ENCODE results near the gene PDIA5. TPM values are rescaled to one million over a fixed set of nuclear protein-coding genes. Genes with fewer than 3 reads are reported as not detected.
A peak's percentile ranks its signal among the peaks of the same experiment; 100 is the strongest.
"Not testable (repeated sequence)": the region's sequence is repeated elsewhere in the genome, so short reads cannot be mapped to it uniquely, and the experiment has no call there.

The PDIA5 gene
- total RNA-seq, 1 donor from 2014 or later, result 33.6 TPM

DNA sequence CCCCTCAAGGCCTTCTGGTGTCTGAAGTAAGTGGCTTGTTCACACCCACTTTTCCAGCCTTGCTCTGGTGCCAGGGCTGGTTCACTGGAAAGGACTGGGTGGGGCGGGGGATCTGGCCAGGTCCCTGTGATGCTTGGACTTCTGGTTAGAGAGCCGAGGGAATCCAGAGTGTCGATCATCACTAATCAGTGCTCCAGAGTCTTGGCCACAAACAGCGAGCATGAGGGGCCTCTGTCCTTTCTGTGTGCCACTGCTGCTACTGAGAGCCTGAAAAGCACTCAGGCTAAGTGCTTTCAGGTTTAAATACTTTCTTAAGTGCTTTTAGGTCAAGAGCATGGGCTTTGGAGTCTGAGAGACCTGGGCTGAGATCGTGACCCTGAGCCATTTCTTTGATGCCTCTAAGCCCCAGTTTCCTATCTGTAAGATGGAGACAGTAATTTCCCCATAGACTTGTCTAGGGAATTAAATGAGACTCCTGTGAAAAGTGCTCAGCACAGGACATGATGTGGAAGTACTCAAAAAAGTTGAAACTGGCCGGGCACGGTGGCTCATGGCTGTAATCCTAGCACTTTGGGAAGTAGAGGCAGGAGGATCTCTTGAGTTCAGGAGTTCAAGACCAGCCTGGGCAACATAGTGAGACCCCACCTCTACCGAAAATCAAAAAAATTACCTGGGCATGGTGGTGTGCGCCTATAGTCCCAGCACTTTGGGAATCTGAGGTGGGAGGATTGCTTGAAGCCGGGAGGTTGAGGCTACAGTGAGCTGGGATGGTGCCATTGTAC is 81.1 kb downstream of the PDIA5 start:
- H3K9me3 ChIP-seq, result no peaks in the 10 kb centered on the region
- H3K4me1 ChIP-seq, result no peaks in the 10 kb centered on the region
- intact Hi-C loops (cut with DNase I), result no loop called here
- TF ChIP-seq, protein P1, sequence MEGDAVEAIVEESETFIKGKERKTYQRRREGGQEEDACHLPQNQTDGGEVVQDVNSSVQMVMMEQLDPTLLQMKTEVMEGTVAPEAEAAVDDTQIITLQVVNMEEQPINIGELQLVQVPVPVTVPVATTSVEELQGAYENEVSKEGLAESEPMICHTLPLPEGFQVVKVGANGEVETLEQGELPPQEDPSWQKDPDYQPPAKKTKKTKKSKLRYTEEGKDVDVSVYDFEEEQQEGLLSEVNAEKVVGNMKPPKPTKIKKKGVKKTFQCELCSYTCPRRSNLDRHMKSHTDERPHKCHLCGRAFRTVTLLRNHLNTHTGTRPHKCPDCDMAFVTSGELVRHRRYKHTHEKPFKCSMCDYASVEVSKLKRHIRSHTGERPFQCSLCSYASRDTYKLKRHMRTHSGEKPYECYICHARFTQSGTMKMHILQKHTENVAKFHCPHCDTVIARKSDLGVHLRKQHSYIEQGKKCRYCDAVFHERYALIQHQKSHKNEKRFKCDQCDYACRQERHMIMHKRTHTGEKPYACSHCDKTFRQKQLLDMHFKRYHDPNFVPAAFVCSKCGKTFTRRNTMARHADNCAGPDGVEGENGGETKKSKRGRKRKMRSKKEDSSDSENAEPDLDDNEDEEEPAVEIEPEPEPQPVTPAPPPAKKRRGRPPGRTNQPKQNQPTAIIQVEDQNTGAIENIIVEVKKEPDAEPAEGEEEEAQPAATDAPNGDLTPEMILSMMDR (IDR thresholded peaks at IDR 0.05), result no peak
- no peak overlapping the region for H3K27ac ChIP-seq
- peak; percentile 66 for DNase-seq
- H3K27me3 ChIP-seq, result no peaks in the 10 kb centered on the region
- no peak overlapping the region for H3K4me3 ChIP-seq
- peaks cover 41% of the 10 kb centered on the region for H3K36me3 ChIP-seq
- peak; percentile 73 for ATAC-seq

DNA sequence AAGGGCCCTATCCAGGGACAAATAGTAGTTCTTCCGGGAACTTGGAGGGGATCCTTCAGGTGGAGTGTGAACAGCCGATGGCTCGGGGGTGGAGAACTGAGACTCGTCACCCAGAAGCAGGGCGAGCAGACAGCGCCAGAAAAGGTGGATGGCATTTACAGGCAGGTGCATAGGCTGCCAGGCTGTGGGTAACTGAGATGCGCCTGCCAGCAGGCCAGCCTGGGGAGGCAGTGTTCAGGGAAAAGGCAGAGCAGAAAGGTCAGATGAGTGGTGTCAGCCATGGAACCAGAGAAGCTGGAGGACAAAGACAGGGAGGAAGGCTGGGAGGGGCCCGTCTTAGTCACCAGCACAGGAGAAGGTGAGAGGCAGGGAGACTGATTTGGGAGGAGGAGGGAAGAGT is 81.9 kb downstream of the PDIA5 start:
- DNase-seq, result peak; percentile 72
- ATAC-seq, result peak; percentile 58
- Histone ChIP-seq H3K27me3 (no peaks in the 10 kb centered on the region), H3K27ac (no peak overlapping the region), H3K4me3 (no peak overlapping the region), H3K9me3 (no peaks in the 10 kb centered on the region), H3K4me1 (no peaks in the 10 kb centered on the region), H3K36me3 (peaks cover 41% of the 10 kb centered on the region)
- intact Hi-C loops (cut with DNase I), result no loop called here
- TF ChIP-seq, protein P1 (IDR thresholded peaks at IDR 0.05), result no peak

DNA sequence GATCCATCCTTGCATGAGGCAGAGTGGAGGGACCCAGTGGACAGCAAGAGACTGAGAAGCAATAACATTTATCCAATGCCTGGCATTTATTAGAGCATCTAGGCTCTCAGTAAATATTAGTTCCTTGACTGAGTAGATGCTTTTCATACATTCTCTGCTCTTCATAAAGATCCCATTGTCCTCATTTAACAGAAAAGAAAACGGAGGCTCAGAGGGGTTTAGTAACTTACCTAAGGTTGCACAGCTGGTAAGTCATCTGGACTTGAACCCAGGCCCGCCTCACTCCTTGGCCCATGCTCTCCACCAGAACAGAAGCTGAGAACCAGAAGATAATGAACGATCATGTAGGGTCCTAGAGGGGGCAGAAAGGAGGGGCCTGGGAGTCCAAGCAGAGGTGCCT is 82.7 kb downstream of the PDIA5 start:
- Histone ChIP-seq H3K27ac (no peak overlapping the region), H3K9me3 (no peaks in the 10 kb centered on the region), H3K4me1 (no peaks in the 10 kb centered on the region), H3K36me3 (peaks cover 38% of the 10 kb centered on the region), H3K4me3 (no peak overlapping the region), H3K27me3 (no peaks in the 10 kb centered on the region)
- intact Hi-C loops (cut with DNase I), result no loop called here
- DNase-seq (no peak), ATAC-seq (no peak)
- TF ChIP-seq, protein P1 (IDR thresholded peaks at IDR 0.05), result no peak

DNA sequence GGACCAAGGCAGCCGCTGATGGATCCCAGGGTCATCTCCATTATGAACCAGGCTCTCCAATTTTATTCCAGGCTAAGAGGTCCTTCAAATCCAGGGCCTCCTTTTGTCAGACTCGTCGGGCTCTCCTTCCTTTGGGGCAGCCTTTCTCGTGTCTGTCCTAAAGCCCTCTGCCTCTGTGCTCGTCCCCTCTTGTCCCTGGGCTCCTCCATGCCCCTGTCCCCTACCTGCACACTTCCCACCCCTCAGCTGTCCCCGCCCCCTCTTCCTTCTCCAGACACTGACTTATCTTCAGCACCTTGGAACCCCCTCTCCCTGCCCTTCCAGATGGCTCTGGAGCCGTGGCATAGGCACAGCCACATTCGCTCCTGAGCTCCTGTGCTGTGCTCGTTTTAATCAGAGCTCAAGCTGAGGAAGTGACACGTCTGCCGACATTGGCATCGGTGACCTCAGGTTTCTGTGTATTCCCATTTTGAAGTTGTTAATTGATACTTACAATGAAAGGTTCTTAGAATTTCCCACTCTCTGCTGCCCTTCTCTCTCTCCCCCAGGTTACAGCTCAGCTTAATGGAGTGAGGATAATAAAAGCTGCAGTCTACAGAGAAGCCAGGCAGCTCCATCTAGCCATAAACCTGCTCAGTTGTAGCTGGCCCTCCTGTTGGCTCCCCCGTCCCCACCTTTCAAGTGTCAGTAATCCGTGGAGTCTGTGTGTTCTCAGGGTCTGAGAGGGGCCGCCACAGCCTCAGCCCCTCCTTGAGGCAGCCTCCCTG is 83.8 kb downstream of the PDIA5 start:
- Histone ChIP-seq H3K4me1 (no peaks in the 10 kb centered on the region), H3K9me3 (no peaks in the 10 kb centered on the region), H3K36me3 (peaks cover 34% of the 10 kb centered on the region), H3K27me3 (no peaks in the 10 kb centered on the region), H3K4me3 (no peak overlapping the region), H3K27ac (no peak overlapping the region)
- intact Hi-C loops (cut with DNase I), result no loop called here
- no peak for ATAC-seq
- DNase-seq, result no peak
- TF ChIP-seq, protein P1 (IDR thresholded peaks at IDR 0.05), result no peak

DNA sequence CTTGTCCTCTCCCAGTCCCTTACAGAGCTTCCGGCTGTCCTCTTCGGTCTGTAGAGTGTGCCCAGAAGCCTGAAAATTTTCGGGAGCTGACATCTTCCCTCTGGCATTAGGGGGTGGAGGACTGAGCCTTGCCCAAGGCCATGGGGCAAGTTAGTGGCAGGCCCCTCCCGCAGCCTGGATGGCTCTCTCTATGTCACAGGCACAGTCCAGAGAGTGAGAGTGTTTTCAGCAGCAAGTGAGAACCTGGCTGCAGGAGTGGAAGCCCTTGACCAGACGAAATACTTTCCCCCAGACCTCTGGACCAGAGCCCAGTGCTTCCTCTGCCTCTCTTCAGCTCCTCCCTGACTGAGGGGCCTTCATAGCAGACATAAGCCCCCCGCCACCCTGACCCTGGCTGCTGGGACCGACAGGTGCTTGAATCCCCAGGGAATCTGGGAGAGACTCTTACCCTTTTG is 84.5 kb downstream of the PDIA5 start:
- H3K27ac ChIP-seq, result no peak overlapping the region
- no peaks in the 10 kb centered on the region for H3K4me1 ChIP-seq
- intact Hi-C loops (cut with DNase I), result no loop called here
- no peak overlapping the region for H3K4me3 ChIP-seq
- ATAC-seq (no peak), DNase-seq (no peak)
- H3K36me3 ChIP-seq, result peaks cover 29% of the 10 kb centered on the region
- H3K9me3 ChIP-seq, result no peaks in the 10 kb centered on the region
- TF ChIP-seq, protein P1 (IDR thresholded peaks at IDR 0.05), result no peak
- H3K27me3 ChIP-seq, result no peaks in the 10 kb centered on the region

DNA sequence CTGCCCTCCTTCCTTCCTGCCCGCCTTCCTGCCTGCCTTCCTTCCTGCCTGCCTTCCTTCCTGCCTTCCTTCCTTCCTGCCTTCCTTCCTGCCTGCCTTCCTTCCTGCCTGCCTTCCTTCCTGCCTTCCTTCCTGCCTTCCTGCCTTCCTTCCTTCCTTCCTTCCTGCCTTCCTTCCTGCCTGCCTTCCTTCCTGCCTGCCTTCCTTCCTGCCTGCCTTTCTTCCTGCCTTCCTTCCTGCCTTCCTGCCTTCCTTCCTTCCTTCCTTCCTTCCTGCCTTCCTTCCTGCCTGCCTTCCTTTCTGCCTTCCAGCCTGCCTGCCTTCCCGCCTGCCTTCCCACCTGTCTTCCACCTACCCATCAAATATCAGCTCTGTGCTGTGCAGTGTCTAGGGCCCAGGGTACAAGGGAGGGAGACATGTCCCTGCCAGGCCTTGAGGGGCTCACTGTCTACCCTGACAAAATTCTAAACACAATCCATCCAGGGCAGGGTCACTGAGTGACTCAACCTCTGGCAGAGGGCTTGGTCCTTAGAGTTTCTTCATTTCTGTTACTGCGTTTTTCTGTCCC is 85.1 kb downstream of the PDIA5 start:
- H3K27ac ChIP-seq; H3K9me3 ChIP-seq; H3K27me3 ChIP-seq; H3K4me3 ChIP-seq; DNase-seq; ATAC-seq; intact Hi-C loops (cut with DNase I); H3K4me1 ChIP-seq: not testable (repeated sequence)
- peaks cover 22% of the 10 kb centered on the region for H3K36me3 ChIP-seq

All from upper lobe of right lung (tissue), 1 donor.